ENCODE data around the gene ROPN1L. TPM values are rescaled to one million over a fixed set of nuclear protein-coding genes. Genes with fewer than 3 reads are reported as not detected.

ROPN1L gene
- total and polyA plus RNA-seq, 9 donors, result 0.13 to 0.38 (median 0.21) TPM; not detected in 3

GRCh38 chr5:10445352-10445751 is 3.7 kb downstream of the ROPN1L start:
- Histone ChIP-seq H3K9me3 (replicated peaks; ENCODE audit: control insufficient read depth, low read depth, low read length) (no peaks in the 10 kb centered on the region), H3K27me3 (ENCODE audit: control insufficient read depth, insufficient read depth, low read length) (peaks cover 5% of the 10 kb centered on the region), H3K27ac (ENCODE audit: low read length) (no peak overlapping the region), H3K4me1 (ENCODE audit: control insufficient read depth, insufficient read depth, low read length) (peaks cover 18% of the 10 kb centered on the region), H3K4me3 (ENCODE audit: low read length) (no peak overlapping the region), H3K36me3 (ENCODE audit: control insufficient read depth, insufficient read depth, low read length) (no peaks in the 10 kb centered on the region)
- no peak for DNase-seq
- WGBS (ENCODE audit: insufficient coverage), result 77% methylated on average over 7 of the region's 8 CpGs

GRCh38 chr5:10446490-10446889 is 4.8 kb downstream of the ROPN1L start:
- Histone ChIP-seq H3K9me3 (replicated peaks; ENCODE audit: control insufficient read depth, low read depth, low read length) (no peaks in the 10 kb centered on the region), H3K36me3 (ENCODE audit: control insufficient read depth, insufficient read depth, low read length) (no peaks in the 10 kb centered on the region), H3K27ac (ENCODE audit: low read length) (no peak overlapping the region), H3K4me1 (ENCODE audit: control insufficient read depth, insufficient read depth, low read length) (peaks cover 11% of the 10 kb centered on the region), H3K4me3 (ENCODE audit: low read length) (no peak overlapping the region), H3K27me3 (ENCODE audit: control insufficient read depth, insufficient read depth, low read length) (peaks cover 5% of the 10 kb centered on the region)
- no peak for DNase-seq
- WGBS (ENCODE audit: insufficient coverage), result no CpG with 5 or more reads among the region's 7 CpGs

- no peak overlapping the region for H3K27ac ChIP-seq (ENCODE audit: low read length)
- H3K36me3 ChIP-seq (ENCODE audit: control insufficient read depth, insufficient read depth, low read length), result no peaks in the 10 kb centered on the region
- H3K9me3 ChIP-seq (replicated peaks; ENCODE audit: control insufficient read depth, low read depth, low read length), result no peaks in the 10 kb centered on the region
- peaks cover 8% of the 10 kb centered on the region for H3K4me1 ChIP-seq (ENCODE audit: control insufficient read depth, insufficient read depth, low read length)
- 85% methylated on average over 2 of the region's 4 CpGs for WGBS (ENCODE audit: insufficient coverage)
- DNase-seq, result no peak
- H3K4me3 ChIP-seq (ENCODE audit: low read length), result no peak overlapping the region
- peaks cover 4% of the 10 kb centered on the region for H3K27me3 ChIP-seq (ENCODE audit: control insufficient read depth, insufficient read depth, low read length)
Observed at GRCh38 chr5:10447041-10447440, 5.4 kb downstream of the ROPN1L start.

GRCh38 chr5:10448754-10449360 is 7.2 kb downstream of the ROPN1L start:
- H3K4me3 ChIP-seq (ENCODE audit: low read length), result no peak overlapping the region
- no peak overlapping the region for H3K27ac ChIP-seq (ENCODE audit: low read length)
- no peaks in the 10 kb centered on the region for H3K9me3 ChIP-seq (replicated peaks; ENCODE audit: control insufficient read depth, low read depth, low read length)
- DNase-seq, result no peak
- H3K27me3 ChIP-seq (ENCODE audit: control insufficient read depth, insufficient read depth, low read length), result no peaks in the 10 kb centered on the region
- WGBS (ENCODE audit: insufficient coverage), result 93% methylated on average over 9 of the region's 11 CpGs
- H3K36me3 ChIP-seq (ENCODE audit: control insufficient read depth, insufficient read depth, low read length), result no peaks in the 10 kb centered on the region
- peaks cover 5% of the 10 kb centered on the region for H3K4me1 ChIP-seq (ENCODE audit: control insufficient read depth, insufficient read depth, low read length)

GRCh38 chr5:10451137-10451824 is 9.6 kb downstream of the ROPN1L start:
- H3K27ac ChIP-seq (ENCODE audit: low read length), result no peak overlapping the region
- no peaks in the 10 kb centered on the region for H3K36me3 ChIP-seq (ENCODE audit: control insufficient read depth, insufficient read depth, low read length)
- H3K9me3 ChIP-seq (replicated peaks; ENCODE audit: control insufficient read depth, low read depth, low read length), result no peaks in the 10 kb centered on the region
- WGBS (ENCODE audit: insufficient coverage), result 84% methylated on average over 5 of the region's 9 CpGs
- DNase-seq, result no peak
- H3K4me1 ChIP-seq (ENCODE audit: control insufficient read depth, insufficient read depth, low read length), result peaks cover 4% of the 10 kb centered on the region
- H3K27me3 ChIP-seq (ENCODE audit: control insufficient read depth, insufficient read depth, low read length), result peaks cover 3% of the 10 kb centered on the region
- H3K4me3 ChIP-seq (ENCODE audit: low read length), result no peak overlapping the region

GRCh38 chr5:10452768-10453331 is 11.2 kb downstream of the ROPN1L start:
- 69% methylated on average over 9 of the region's 10 CpGs for WGBS (ENCODE audit: insufficient coverage)
- no peaks in the 10 kb centered on the region for H3K36me3 ChIP-seq (ENCODE audit: control insufficient read depth, insufficient read depth, low read length)
- H3K27me3 ChIP-seq (ENCODE audit: control insufficient read depth, insufficient read depth, low read length), result peaks cover 8% of the 10 kb centered on the region
- H3K4me3 ChIP-seq (ENCODE audit: low read length), result no peak overlapping the region
- no peak overlapping the region for H3K27ac ChIP-seq (ENCODE audit: low read length)
- peak; percentile 88 for DNase-seq
- no peaks in the 10 kb centered on the region for H3K9me3 ChIP-seq (replicated peaks; ENCODE audit: control insufficient read depth, low read depth, low read length)
- peaks cover 19% of the 10 kb centered on the region for H3K4me1 ChIP-seq (ENCODE audit: control insufficient read depth, insufficient read depth, low read length)

- no peak for DNase-seq
- Histone ChIP-seq H3K9me3 (replicated peaks; ENCODE audit: control insufficient read depth, low read depth, low read length) (no peaks in the 10 kb centered on the region), H3K4me1 (ENCODE audit: control insufficient read depth, insufficient read depth, low read length) (peaks cover 23% of the 10 kb centered on the region), H3K4me3 (ENCODE audit: low read length) (no peak overlapping the region), H3K27me3 (ENCODE audit: control insufficient read depth, insufficient read depth, low read length) (peaks cover 8% of the 10 kb centered on the region), H3K27ac (ENCODE audit: low read length) (no peak overlapping the region), H3K36me3 (ENCODE audit: control insufficient read depth, insufficient read depth, low read length) (no peaks in the 10 kb centered on the region)
- 100% methylated on average over 1 of the region's 8 CpGs for whole genome bisulfite sequencing (ENCODE audit: insufficient coverage)
Observed at GRCh38 chr5:10453545-10453944, 11.9 kb downstream of the ROPN1L start.

GRCh38 chr5:10454591-10455276 is 13.1 kb downstream of the ROPN1L start:
- Histone ChIP-seq H3K9me3 (replicated peaks; ENCODE audit: control insufficient read depth, low read depth, low read length) (no peaks in the 10 kb centered on the region), H3K27ac (ENCODE audit: low read length) (no peak overlapping the region)
- DNase-seq, result peak; percentile 65

GRCh38 chr5:10455277-10455670 is 13.6 kb downstream of the ROPN1L start:
- Histone ChIP-seq H3K4me3 (ENCODE audit: low read length) (no peak overlapping the region), H3K36me3 (ENCODE audit: control insufficient read depth, insufficient read depth, low read length) (no peaks in the 10 kb centered on the region), H3K27me3 (ENCODE audit: control insufficient read depth, insufficient read depth, low read length) (peaks cover 8% of the 10 kb centered on the region), H3K27ac (ENCODE audit: low read length) (no peak overlapping the region), H3K9me3 (replicated peaks; ENCODE audit: control insufficient read depth, low read depth, low read length) (no peaks in the 10 kb centered on the region), H3K4me1 (ENCODE audit: control insufficient read depth, insufficient read depth, low read length) (peaks cover 24% of the 10 kb centered on the region)
- 40% methylated on average over 7 of the region's 14 CpGs for WGBS (ENCODE audit: insufficient coverage)
- no peak for DNase-seq

More at GRCh38 chr5:10454591-10455276, 13.1 kb downstream of the ROPN1L start:
- H3K4me1 ChIP-seq (ENCODE audit: control insufficient read depth, insufficient read depth, low read length), result peaks cover 23% of the 10 kb centered on the region
- 64% methylated on average over 19 of the region's 19 CpGs for WGBS (ENCODE audit: insufficient coverage)
- H3K27me3 ChIP-seq (ENCODE audit: control insufficient read depth, insufficient read depth, low read length), result peaks cover 8% of the 10 kb centered on the region
- no peak overlapping the region for H3K4me3 ChIP-seq (ENCODE audit: low read length)
- no peaks in the 10 kb centered on the region for H3K36me3 ChIP-seq (ENCODE audit: control insufficient read depth, insufficient read depth, low read length)

Data from muscle of leg (tissue), 11 donors.